Right lung (tissue), 5 donors: ENCODE results near the gene ATXN1. TPM values are rescaled to one million over a fixed set of nuclear protein-coding genes. Genes with fewer than 3 reads are reported as not detected.
"Not testable (repeated sequence)": the region's sequence is repeated elsewhere in the genome, so short reads cannot be mapped to it uniquely, and the experiment has no call there.

Source experiments
- DNase-seq, 2 donors: peaks; one replicate each; pipeline ENCODE4 v3.0.0-alpha.2; 2013
- polyA plus RNA-seq, 5 donors: library from polyadenylated mRNA; unstranded; fragments of 120-200 nt; gene quantifications; one replicate each; pipeline versions ENCODE4 v1.2.1 to v1.2.3, GENCODE V29; 2013; ENCODE audit warnings: inconsistent platforms in 1 of 5, low replicate concordance in 1 of 5; ENCODE audit not compliant: insufficient read length in 5 of 5, insufficient read depth in 1 of 5

ATXN1 gene
- polyA plus RNA-seq, 5 donors = 17.6 to 28.3 (median 25.1) TPM

DNA sequence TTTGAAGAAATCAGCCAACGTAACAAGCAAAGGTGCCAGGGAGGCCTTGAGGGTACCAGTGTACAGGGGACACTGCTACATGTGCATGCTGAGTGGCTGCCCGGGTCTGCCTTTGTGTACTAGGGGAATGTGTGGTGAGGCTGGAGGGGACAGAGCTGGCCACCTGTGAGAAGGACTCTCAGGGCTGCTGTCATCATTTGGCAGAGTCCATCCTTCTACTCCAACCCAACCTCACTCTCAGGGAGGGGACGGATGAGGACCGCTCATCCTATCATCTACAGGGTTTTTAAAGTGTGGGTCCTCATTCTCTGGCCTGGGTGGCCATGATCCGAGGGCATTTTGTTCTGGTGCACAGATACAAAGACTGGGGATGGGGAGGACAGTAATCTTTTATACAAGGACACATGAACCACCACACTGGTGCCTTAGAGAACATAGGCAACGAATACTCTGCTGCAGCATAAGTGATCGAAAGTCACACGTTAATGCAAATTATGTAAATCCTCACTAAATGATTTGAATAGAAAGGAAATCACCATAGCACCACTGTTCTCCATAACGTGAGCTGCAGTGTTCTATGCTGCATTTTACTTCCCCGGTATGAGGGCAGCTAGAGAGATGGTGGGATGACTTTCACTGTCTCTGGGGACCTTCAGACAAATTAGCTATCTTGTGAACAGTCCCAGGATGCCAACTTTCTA, 341.5 kb downstream of the ATXN1 start:
- DNase-seq = no peak

- DNase-seq = no peak
Observed at GRCh38 chr6:16418151-16418550, 343.1 kb downstream of the ATXN1 start.

- no peak for DNase-seq
Observed at GRCh38 chr6:16415677-16416076, 345.6 kb downstream of the ATXN1 start.

GRCh38 chr6:16414205-16414604, 347.1 kb downstream of the ATXN1 start:
- DNase-seq = no peak

GRCh38 chr6:16413399-16413798, 347.9 kb downstream of the ATXN1 start:
- no peak for DNase-seq

- no peak for DNase-seq
Observed at GRCh38 chr6:16412982-16413381, 348.3 kb downstream of the ATXN1 start.

GRCh38 chr6:16412171-16412570, 349.1 kb downstream of the ATXN1 start:
- DNase-seq = no peak

DNA sequence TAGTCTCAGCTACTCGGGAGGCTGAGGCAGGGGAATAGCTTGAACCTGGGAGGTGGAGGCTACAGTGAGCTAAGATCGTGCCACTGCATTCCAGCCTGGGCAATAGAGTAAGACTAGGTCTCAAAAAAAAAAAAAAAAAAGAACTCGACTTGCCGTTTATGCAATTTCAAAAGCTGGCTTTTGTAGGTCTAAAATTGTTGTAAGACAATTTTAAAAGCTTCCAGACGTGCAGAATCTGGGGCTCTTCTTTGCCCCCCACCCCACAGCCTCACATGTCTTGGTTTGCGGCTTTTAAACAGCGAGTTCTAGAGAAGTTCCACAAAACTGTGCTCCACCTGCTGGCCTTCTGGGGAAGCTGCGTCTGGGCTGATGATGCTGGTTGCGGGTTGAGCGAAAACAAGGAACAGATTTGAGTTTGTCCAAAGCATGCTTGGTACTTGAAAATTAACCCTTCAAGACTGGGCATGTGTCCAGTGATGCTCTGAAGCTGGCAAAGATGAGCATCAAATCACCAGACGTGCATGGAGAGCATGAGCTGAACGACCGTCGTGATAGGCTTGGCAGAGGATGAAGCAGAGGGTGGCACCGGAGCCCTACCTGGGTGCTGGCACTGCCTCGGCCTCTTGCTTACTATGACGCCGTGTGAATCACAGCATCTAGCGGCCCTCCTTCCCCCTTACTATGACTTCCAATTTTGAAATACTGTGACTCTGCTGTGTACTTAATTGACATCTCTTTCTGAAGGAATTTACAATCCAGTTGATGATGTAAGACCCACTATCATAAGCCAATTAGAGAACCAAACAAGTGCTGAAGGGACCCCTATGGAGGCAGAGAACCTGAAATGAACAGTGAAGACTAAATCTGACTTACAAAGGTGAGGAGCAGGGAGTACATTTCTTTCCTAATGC, 351.5 kb downstream of the ATXN1 start:
- peak in 1 of 2 donors; percentile 27 for DNase-seq

DNA sequence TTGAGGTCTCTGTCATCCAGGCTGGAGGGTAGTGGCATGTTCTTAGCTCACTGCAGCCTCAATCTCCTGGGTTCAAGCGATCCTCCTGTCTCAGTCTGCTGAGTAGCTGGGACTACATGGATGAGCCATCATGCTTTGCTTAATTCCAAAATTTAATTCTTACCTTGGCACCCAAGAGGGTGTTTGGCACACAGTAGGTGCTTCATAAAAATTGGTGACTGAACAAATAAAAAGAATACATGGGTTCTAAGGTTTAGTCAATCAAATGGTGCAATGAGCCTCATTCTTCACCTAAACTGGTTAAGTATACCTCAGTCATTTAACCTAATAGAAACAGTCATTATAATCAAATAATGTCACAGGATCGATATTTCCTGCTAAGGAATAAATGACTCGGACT, 352.5 kb downstream of the ATXN1 start:
- DNase-seq = no peak

- no peak for DNase-seq
Observed at GRCh38 chr6:16406966-16407365, 354.3 kb downstream of the ATXN1 start.

GRCh38 chr6:16406538-16406937, 354.7 kb downstream of the ATXN1 start:
- DNase-seq = not testable (repeated sequence)

DNA sequence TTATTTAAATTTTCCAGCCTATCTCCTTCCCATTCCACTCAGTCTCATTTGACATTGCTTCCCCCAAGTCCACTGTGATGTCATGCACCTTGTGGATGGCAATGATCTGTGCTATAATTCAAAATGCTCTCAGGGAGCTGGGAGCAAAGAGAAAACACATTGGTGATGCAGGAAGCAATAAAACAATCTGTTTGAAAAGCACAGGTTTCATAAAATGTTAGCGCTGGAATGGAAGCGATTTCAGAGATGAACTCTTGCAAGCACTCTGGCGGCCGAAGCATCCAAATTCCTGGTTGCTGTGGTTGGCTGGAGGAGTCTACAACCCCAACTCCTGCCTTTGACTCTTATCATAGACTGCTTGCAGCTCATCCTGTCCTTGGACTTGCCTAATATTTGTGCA, 355.9 kb downstream of the ATXN1 start:
- DNase-seq = no peak

- DNase-seq = no peak
Observed at GRCh38 chr6:16404456-16404855, 356.8 kb downstream of the ATXN1 start.

GRCh38 chr6:16403831-16404230, 357.4 kb downstream of the ATXN1 start:
- DNase-seq = no peak

DNA sequence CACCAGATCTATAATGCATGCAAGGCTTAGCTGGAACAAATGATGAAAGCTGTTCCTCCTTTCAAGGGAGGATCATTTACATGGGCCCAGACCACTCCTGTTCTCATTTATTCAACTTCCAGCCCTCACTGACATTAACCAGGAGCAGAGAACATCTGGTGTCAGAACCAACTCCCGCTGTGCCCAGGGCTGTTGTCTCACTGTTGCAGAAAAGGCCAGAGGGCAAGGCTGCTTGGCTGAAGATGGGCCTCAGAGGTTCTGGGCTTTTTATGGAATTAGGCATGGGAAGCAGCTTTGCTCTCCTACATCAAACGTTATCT, 358.7 kb downstream of the ATXN1 start:
- DNase-seq = no peak

DNA sequence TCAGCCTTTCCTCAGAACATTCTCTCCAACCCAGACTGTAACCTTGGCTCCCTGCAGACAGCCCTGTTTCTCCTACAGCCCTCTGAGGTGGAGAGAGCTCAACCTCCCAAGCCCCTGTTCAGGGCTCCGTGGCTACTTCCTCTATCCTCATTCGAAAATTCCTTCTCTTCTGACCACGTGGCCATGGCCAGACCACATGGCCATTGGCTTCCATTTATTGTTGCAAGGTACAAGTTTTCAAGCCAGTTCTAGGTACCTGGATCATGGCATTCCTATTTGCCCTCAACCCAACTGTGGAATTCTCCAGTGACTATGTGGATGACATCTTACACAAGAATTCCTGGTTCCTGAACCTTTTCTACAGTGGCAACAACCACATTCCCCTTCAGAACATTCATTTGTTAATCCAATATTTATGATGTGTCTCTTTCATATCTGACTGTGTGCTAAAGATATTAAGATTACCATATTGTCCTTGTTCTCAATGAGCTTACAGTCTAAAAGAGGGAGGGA, 361.0 kb downstream of the ATXN1 start:
- DNase-seq = no peak

GRCh38 chr6:16399695-16400094, 361.6 kb downstream of the ATXN1 start:
- no peak for DNase-seq

DNA sequence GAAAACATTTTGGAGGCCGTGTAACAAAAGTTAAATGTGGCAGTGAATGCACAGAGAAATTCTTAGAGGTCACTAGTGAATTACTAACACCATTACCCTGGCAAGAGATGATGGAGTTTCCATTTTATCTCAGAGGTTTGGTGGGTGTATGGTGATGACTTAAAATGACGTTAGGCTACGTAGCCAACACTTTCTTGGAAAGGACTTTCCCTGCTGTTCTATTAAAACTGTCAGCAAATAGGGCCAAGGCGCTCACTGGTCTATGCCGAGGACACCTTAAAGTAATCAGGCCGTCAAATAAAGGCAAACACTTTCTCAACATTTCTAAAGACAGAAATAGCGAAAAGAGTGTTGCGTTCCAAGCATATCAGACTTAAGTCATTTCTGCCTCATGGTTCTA, 362.1 kb downstream of the ATXN1 start:
- no peak for DNase-seq

DNA sequence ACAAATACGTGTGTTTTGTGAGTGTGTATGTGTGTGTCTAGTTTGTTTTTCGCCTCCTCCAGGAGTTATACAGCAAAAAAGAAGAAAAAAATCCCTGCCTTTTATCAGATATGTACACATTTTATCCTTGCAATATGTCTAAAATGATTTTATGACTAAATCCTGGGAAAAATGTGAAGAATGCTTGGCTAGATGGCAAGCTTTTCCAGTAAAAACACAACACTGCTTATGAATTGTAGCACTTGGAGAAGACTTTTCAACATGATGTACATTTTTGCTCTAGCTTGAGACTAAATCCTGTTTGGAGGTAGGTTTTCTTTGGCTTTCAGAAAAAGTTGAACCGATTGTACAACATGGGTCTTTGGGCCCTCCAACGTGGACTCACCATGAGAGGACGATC, 362.7 kb downstream of the ATXN1 start:
- no peak for DNase-seq

DNA sequence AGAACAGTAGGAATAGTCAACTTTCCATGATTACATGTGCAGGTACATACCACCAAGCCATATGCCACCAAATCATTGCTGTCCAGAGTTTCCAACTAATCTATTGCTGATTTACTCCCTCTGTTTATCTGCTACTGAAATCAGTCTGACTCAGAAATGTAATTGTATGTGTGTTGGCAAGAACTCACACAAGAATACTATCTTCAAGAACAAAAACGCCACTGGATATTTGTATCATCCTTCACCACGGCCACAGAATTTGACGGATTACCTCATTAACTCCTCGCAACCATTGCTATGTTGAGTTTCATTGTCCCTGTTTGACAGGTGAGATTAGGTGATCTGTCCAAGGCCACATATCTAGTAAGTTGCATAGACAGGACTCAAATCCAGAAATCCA, 363.6 kb downstream of the ATXN1 start:
- DNase-seq = no peak

- DNase-seq = no peak
Observed at GRCh38 chr6:16396497-16397319, 364.6 kb downstream of the ATXN1 start.

DNA sequence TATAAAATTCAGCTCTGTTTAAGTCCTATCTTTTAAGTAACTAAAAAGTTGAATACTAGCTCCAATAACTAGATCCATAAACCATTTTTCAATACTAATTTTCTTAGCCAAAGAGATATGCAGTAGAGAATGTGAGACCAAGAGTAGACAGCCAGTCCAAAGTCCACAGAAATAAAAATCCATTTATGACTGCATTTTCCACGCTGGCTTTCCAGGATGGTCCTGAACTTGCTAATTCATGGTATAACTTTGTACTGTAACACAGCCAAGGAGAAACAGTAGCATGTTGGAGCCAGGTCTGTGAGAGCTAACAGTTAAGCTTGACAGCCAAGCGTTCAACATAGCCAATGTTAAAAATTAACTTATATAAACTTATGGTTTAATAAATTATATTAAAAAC, 366.6 kb downstream of the ATXN1 start:
- DNase-seq = no peak
